HTR-8/SVneo (cell line): Measurements from ENCODE around the gene TIGD2.
"Not testable (repeated sequence)": the region's sequence is repeated elsewhere in the genome, so short reads cannot be mapped to it uniquely, and the experiment has no call there.

Experiments
- DNase-seq: peaks from one replicate; pipeline ENCODE4 v3.0.0; 2011; ENCODE audit warnings: low spot score, mixed read lengths; ENCODE audit not compliant: insufficient read length
- FAIRE-seq: peaks from 2 replicates; lab custom pipeline; 2011; peaks lifted over from hg19 to GRCh38; lab: Jason Lieb, UNC

Gene TIGD2

DNA sequence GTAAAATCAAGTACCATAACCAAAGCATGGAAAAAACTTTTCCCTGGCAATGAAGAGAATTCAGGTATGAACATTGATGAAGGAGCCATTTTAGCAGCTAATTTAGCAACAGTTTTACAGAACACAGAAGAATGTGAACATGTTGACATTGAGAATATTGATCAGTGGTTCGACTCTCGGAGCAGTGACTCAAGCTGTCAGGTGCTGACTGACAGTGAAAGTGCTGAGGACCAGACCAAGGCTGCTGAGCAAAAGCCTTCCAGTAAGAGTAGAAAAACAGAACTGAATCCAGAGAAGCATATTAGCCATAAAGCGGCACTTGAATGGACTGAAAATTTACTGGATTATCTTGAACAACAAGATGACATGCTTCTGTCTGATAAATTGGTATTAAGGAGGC is 2.8 kb downstream of the TIGD2 start:
- FAIRE-seq (no peak), DNase-seq (no peak)

DNA sequence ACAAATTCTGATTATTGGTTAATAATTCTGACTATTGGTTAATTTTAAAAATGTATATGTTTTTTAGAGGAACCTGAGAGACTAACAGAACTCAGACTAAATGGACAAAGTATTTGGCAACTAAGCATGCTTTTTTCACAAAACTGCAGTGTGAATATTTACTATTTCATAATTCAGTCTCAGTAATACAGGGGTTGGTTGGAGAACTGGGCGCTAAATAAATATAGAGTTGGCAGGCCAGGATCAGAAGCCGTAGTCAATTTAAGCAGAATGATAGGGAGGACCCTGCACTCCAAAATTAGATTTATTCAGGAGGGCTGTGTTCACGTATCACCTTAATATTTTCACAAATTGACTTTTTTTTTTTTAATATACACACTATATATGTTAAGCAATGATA is 5.8 kb downstream of the TIGD2 start:
- no peak for FAIRE-seq
- no peak for DNase-seq

GRCh38 chr4:89119166-89119565 is 7.8 kb downstream of the TIGD2 start:
- DNase-seq (no peak), FAIRE-seq (no peak)

- no peak for FAIRE-seq
- no peak for DNase-seq
Observed at GRCh38 chr4:89119836-89120235, 8.5 kb downstream of the TIGD2 start.

DNA sequence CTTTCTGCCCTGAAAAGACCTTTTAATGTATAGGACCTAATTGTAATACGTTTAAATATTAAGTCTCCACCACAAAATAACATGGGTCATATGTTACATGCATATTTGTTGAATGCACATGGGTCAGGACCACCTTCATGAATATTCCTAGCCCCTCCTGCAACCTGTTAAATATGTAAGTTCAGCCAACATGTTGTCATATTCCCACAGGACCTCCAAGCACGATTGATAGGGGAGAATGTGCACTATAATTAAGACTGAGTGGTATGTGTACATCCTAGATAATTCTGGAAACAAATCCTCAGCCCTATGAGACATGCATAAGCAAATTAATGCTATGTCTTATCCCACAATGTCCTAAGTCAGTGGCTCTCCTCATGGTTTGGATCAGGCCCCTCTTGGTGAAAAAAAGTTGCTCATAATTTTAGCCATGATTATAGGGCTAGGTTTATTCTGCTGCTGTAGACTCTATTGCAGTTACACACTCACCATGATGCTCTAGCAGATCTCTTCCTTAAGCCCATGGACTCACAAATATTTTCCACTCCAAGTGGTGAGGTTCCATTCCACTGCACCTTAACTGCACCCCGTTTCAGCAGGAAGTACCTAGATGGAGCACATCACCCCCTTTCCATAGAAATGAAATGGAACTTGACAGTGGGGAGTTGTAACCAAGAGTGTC is 10.2 kb downstream of the TIGD2 start:
- FAIRE-seq (no peak), DNase-seq (no peak)

- DNase-seq, result no peak
- no peak for FAIRE-seq
Observed at GRCh38 chr4:89123451-89123851, 12.1 kb downstream of the TIGD2 start.

DNA sequence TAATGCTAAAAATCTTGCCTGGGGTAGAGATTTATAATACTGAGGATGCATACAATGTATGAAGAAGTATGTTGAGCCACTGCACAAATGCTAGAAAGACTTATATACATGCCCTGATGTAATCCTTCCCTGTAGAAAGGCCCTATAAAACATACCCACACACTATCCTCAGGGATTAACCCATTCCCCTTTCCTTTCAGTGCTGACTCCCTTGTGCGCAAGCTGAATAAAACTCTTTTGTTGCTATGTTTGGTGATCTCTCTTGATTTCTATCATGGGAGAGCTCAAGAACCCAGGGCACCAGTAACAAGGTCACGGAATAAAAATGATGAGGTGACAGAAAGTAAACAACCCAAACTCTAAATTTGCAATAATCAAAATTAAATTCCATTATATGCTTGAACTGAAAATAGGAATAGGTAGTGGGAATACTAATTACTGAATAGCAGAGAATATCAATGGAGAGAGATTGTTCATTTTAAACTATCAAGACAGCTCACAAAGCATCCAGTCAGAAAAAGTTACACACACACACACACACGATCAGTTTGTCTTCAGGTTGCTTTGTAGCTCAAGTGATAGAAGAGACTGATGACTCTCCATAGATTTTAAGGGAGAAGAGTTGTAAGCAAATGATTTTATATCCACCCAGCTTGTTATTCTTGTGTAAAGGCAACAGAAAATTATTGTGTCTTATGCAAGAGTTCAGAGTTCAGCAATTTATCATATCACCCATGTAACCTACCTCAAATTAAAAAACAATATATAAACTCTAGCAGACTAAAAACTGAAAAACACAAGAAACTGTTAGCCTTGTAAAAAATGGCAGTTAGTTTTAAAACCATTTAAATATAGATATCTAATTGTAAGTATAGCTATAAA is 14.8 kb downstream of the TIGD2 start:
- DNase-seq (no peak), FAIRE-seq (no peak)

DNA sequence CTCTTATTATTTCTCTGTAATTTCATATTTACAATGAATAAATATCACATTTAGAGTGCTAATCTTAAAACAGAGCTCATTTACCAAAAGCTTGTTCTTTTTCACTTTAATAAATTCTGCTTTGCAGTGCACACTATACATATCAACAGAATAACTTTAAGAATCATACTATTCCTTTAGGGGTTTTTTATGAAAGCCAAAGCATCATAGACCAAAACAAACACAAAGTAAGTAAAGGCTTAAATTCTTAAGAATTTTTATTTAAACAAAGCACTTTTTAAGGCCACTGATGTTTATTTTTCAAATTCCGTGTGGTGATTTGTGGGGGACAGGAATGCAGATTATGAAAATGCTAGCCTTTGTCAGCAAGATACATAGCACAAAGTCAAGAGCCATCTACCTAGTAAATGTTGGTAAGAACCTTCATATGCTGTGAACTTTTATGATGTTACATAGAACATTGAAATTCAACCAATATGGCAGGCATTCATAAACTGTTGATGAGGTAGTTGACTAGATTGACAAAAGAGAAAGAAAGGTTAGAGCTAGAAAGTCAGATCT is 17.8 kb downstream of the TIGD2 start:
- no peak for DNase-seq
- FAIRE-seq, result no peak

GRCh38 chr4:89134775-89135319 is 23.5 kb downstream of the TIGD2 start:
- FAIRE-seq (no peak), DNase-seq (no peak)

DNA sequence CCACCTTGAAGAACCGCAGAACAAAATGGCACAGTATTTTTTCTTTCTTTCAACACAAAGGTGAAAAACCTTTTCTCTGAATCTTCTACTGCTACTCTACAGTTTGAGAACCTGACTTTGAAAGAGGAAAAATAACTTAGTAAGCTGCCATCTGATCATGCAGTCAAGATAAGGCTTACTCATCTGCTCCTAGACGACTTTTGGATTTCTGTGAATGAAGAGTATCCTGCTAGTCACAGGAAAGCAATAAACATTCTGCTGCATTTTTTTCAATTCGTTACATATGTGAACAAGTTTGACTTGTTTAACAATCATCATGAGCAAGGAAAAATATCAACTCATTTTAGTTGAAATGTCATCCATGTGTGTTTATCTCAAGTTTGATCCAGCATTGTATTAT is 25.2 kb downstream of the TIGD2 start:
- no peak for FAIRE-seq
- DNase-seq, result no peak

GRCh38 chr4:89137231-89137630 is 25.9 kb downstream of the TIGD2 start:
- FAIRE-seq (no peak), DNase-seq (no peak)

DNA sequence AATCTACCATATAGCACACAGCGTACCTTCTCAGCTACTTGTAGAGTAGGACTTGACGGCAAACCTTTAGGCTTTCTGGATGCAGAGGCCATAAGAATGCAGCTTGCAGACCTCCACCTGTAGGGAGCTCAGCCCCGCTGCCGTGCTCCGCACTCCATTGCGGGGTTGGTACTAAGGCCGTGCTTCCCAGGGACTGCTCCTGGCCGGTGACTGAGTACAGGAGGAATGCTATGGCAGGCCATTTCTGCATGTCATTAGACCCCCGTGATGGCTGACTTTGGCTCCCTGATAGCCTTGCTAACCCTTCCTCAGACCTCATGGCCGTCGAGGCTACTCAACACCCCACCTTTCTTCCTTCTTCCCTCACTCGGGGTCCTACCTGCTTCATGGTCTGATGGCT is 26.4 kb downstream of the TIGD2 start:
- FAIRE-seq (no peak), DNase-seq (no peak)

DNA sequence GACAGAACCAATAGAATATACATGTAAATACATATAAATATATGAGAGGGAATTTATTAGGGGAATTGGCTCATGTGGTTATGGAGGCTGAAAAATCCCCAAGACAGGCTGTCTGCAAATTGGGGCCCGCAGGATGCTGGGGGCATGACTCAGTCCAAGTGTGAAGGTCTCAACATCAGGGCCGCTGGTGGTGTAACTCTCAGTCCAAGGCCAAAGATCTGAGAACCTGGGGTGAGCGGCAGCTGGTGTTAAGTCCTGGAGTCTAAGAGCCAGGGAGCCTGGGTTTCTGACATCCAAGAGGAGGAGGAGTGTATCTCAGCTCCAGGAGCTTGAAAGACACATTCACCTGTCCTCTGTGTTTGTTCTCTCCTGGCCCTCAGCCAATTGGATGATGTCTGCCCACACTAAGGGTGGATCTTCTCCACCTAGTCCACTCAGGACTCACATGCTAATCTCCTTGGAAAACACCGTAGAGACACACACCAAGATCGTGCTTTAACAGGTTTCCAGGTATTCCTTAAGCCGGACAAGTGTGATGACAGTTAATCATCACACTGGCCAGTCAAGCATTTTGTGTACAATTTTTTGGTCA is 28.9 kb downstream of the TIGD2 start:
- DNase-seq, result no peak
- no peak for FAIRE-seq

- DNase-seq (no peak), FAIRE-seq (no peak)
Observed at GRCh38 chr4:89142691-89143669, 31.6 kb downstream of the TIGD2 start.

DNA sequence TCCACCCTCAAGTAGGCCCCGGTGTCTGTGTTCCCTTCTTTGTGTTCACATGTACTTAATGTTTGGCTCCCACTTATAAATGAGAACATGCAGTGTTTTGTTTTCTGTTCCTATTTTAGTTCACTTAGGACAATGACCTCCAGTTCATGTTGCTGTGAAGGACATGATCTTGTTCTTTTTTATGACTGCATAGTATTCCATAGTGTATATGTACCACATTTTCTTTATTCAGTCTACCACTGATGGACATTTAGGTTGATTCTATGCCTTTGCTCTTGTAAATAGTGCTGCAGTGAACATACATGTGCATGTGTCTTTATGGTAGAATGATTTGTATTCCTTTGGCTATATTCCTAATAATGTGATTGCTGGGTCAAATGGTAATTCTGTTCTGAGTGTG is 33.3 kb downstream of the TIGD2 start:
- FAIRE-seq, DNase-seq: not testable (repeated sequence)

DNA sequence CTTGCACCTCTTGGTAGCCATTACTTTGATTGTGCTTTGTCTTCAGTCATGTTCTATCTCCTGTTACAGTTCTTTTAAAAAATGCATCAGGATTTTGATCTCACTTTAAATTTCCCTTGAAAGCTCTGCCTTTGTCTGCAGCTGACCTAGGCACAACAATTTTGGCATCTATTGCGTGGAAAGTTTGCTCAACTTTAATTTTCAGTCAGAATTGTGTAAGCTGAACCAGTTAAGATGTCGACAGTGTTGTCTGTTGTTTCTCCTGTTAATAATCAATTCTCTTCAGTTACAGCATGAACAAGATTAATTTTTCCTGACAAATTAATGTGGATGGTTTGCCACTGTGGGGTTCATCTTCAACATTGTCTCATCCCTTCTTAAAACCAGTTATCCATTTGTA is 34.9 kb downstream of the TIGD2 start:
- DNase-seq (no peak), FAIRE-seq (no peak)

DNA sequence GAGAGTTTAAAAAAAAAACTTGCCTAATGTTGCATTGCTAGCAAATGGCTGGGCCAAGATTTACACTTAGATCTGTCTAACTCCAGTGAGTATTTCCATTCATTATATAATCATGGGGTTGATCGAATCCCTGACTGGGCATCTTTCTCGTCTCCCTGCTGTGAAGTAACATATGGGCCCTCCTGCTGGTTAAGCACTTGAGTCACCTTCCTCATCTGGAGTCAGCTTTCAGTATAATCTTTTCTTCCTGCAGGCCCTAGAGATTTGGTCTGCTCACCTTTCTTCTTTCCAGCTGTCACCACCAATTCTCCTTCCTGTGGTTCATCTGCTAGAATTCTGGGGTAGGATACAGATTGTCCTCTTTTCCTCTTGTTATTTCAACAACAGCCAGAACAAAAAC is 41.6 kb downstream of the TIGD2 start:
- no peak for DNase-seq

DNA sequence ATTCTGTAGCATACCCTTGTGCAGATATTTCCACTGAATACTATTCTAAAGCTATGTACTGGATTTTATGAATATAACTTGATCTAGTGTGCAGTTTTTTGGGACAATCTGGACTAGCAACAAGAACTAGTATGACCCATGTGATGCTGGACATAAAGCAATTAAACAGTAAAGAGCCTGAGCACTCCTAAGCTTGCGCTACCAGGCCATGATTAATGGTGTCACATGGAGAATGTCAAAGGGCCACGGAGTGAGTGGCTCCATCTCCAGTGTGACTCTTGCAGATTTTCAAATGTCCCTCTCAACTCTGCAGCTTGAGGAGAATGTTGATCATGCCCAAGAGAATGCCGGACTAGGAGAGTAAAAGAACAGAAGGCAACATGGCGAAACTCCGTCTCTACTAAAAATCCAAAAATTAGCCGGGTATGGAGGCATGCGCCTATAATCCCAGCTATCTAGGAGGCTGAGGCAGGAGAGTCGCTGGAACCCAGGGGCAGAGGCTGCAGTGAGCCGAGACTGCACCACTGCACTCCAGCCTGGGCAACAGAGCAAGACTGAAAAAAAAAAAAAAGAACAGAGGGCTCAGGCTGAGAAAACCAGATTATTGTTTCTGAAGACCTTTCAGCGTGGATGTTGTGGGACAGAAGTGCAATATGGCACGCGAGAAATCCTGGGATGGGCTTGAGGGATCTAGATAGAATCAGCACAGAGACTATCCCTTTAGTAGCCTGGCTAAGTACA is 45.0 kb downstream of the TIGD2 start:
- DNase-seq, result no peak
- FAIRE-seq, result no peak

More for the DNA sequence above, 41.6 kb downstream of the TIGD2 start:
- FAIRE-seq, result no peak

GRCh38 chr4:89157488-89158024 is 46.2 kb downstream of the TIGD2 start:
- FAIRE-seq, result no peak
- DNase-seq, result no peak
